Caco-2 (cell line): ENCODE results near the gene MROH8. TPM values are rescaled to one million over a fixed set of nuclear protein-coding genes. Genes with fewer than 3 reads are reported as not detected.

Experiments used
- BruUV-seq: library from RNA; stranded (reverse); fragments of 400-500 nt; replicated peaks from 2 replicates; lab custom pipeline; 2021; lab: Mats Ljungman, UMichigan
- CTCF ChIA-PET: fragments of 300-600 bp; sonication (Branson Sonifier 250); formaldehyde crosslinking; loops from one replicate; lab custom pipeline; 2022; ENCODE audit warnings: antibody characterized with exemption; lab: Charles Lee
- POLR2A ChIA-PET: fragments of 300-600 bp; sonication (Branson Sonifier 250); formaldehyde crosslinking; loops from one replicate; lab custom pipeline; 2022; ENCODE audit warnings: antibody characterized with exemption; lab: Charles Lee
- DNase-seq, 2 experiments: peaks; one replicate each; pipeline versions ENCODE4 v3.0.0 to v3.0.0-alpha.2; 2020 to 2022
- H3K27me3 ChIP-seq: replicated peaks from 2 replicates; pipeline ENCODE4 v1.6.0; 2011; ENCODE audit warnings: low read length; ENCODE audit not compliant: control insufficient read depth, insufficient read depth
- H3K36me3 ChIP-seq: 2 replicates; pipeline ENCODE4 v1.5.1; 2011; ENCODE audit warnings: low read length; ENCODE audit not compliant: control insufficient read depth, insufficient read depth
- H3K4me1 ChIP-seq: fragments of 250-450 bp; sonication (Bioruptor Pico); 2 replicates; pipeline ENCODE4 v1.5.1; 2020; ENCODE audit warnings: mild to moderate bottlenecking
- H3K4me3 ChIP-seq: 2 replicates; pipeline ENCODE4 v1.5.1; 2011; ENCODE audit warnings: low read depth, mild to moderate bottlenecking, control low read depth, low read length
- H3K9me3 ChIP-seq: fragments of 250-450 bp; sonication (Bioruptor Pico); 2 replicates; pipeline ENCODE4 v1.5.1; 2020; ENCODE audit warnings: mild to moderate bottlenecking, moderate library complexity
- H3K27ac Mint-ChIP-seq: one replicate; pipeline ENCODE4 v1.8.0; 2022; ENCODE audit warnings: mixed read lengths; ENCODE audit not compliant: unreplicated experiment
- H3K27me3 Mint-ChIP-seq: one replicate; pipeline ENCODE4 v1.8.0; 2022; ENCODE audit warnings: mixed read lengths; ENCODE audit not compliant: insufficient read depth, unreplicated experiment
- H3K36me3 Mint-ChIP-seq: one replicate; pipeline ENCODE4 v1.8.0; 2022; ENCODE audit warnings: mild to moderate bottlenecking, mixed read lengths; ENCODE audit not compliant: insufficient read depth, unreplicated experiment
- H3K4me1 Mint-ChIP-seq: one replicate; pipeline ENCODE4 v1.8.0; 2022; ENCODE audit warnings: low read depth, mixed read lengths; ENCODE audit not compliant: unreplicated experiment
- H3K4me3 Mint-ChIP-seq: one replicate; pipeline ENCODE4 v1.8.0; 2022; ENCODE audit warnings: mild to moderate bottlenecking, moderate library complexity, mixed read lengths; ENCODE audit not compliant: unreplicated experiment
- H3K9me3 Mint-ChIP-seq: one replicate; pipeline ENCODE4 v1.8.0; 2022; ENCODE audit warnings: mixed read lengths; ENCODE audit not compliant: unreplicated experiment
- intact Hi-C: fragments of 100-400 bp; cut with micrococcal nuclease; formaldehyde crosslinking; loops from one replicate; pipeline ENCODE4 v1.10.0; 2022; ENCODE audit not compliant: unreplicated experiment
- total RNA-seq: library from RNA; stranded (reverse); gene quantifications from 2 replicates; pipeline ENCODE4 v1.2.3, GENCODE V29; 2022
- TF ChIP-seq, protein P1 (sequence below), 2 experiments: fragments of 200-600 bp in 1 of 2; IDR thresholded peaks; 1 replicate in 1 of 2; 2 replicates in 1 of 2; pipeline versions ENCODE4 v1.5.1 to v1.8.0; 2011 to 2022; ENCODE audit warnings: antibody characterized with exemption in 1 of 2, control low read depth in 1 of 2, inconsistent platforms in 1 of 2, low read depth in 1 of 2, low read length in 1 of 2, mild to moderate bottlenecking in 1 of 2, moderate library complexity in 1 of 2; ENCODE audit not compliant: insufficient read depth in 1 of 2, severe bottlenecking in 1 of 2, unreplicated experiment in 1 of 2

The MROH8 gene
- total RNA-seq, 1 experiment from 2014 or later, result 2.6 TPM

DNA sequence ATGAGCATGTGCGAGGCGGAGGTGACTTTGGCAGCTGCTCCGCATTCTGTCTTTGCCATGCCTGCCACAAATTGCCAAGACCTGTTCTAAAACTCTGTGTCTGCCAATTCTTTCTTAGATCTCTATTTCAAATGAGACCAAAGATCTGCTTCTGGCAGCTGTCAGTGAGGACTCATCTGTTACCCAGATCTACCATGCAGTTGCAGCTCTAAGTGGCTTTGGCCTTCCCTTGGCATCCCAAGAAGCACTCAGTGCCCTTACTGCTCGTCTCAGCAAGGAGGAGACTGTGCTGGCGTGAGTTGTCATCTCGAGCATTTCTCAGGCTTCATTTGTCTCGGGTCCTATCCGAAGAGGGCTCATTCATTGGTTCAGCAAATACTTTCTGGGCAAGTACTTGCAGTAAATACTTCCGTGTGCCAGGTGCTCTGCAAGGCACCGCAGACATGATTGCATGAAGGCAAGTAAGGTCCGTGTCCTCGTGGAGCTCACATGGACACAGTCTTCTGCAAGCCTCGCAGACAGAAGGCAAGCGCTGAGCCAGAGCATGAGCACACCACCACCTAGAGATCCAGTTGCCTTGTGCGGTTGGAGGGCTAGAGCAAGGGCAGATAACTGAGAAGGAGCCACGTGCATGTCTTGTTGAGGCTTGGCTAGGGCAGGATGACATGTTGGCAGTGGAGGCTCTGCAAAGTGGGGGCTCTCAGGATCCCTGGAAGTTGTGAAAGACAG is 19.7 kb upstream of the MROH8 start:
- no peaks in the 10 kb centered on the region for H3K9me3 ChIP-seq
- H3K4me3 Mint-ChIP-seq, result no peak overlapping the region
- intact Hi-C loops, result no loop called here
- peaks cover 26% of the 10 kb centered on the region for H3K4me1 Mint-ChIP-seq
- POLR2A ChIA-PET, result no interaction called here
- H3K36me3 Mint-ChIP-seq, result peaks cover 96% of the 10 kb centered on the region
- TF ChIP-seq, protein P1, sequence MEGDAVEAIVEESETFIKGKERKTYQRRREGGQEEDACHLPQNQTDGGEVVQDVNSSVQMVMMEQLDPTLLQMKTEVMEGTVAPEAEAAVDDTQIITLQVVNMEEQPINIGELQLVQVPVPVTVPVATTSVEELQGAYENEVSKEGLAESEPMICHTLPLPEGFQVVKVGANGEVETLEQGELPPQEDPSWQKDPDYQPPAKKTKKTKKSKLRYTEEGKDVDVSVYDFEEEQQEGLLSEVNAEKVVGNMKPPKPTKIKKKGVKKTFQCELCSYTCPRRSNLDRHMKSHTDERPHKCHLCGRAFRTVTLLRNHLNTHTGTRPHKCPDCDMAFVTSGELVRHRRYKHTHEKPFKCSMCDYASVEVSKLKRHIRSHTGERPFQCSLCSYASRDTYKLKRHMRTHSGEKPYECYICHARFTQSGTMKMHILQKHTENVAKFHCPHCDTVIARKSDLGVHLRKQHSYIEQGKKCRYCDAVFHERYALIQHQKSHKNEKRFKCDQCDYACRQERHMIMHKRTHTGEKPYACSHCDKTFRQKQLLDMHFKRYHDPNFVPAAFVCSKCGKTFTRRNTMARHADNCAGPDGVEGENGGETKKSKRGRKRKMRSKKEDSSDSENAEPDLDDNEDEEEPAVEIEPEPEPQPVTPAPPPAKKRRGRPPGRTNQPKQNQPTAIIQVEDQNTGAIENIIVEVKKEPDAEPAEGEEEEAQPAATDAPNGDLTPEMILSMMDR (IDR thresholded peaks at IDR 0.05; ENCODE audit: insufficient read depth in 1 of 2, low read depth in 1 of 2, low read length in 1 of 2, severe bottlenecking in 1 of 2, unreplicated experiment in 1 of 2), result no peak
- DNase-seq, result no peak
- H3K27ac Mint-ChIP-seq, result no peak overlapping the region
- no peaks in the 10 kb centered on the region for H3K27me3 ChIP-seq
- H3K27me3 Mint-ChIP-seq, result no peaks in the 10 kb centered on the region
- peaks cover 9% of the 10 kb centered on the region for H3K4me1 ChIP-seq
- peaks cover 14% of the 10 kb centered on the region for H3K36me3 ChIP-seq
- no peaks in the 10 kb centered on the region for H3K9me3 Mint-ChIP-seq
- no peak overlapping the region for H3K4me3 ChIP-seq
- CTCF ChIA-PET, result no interaction called here
- no TSS peak for BruUV-seq

DNA sequence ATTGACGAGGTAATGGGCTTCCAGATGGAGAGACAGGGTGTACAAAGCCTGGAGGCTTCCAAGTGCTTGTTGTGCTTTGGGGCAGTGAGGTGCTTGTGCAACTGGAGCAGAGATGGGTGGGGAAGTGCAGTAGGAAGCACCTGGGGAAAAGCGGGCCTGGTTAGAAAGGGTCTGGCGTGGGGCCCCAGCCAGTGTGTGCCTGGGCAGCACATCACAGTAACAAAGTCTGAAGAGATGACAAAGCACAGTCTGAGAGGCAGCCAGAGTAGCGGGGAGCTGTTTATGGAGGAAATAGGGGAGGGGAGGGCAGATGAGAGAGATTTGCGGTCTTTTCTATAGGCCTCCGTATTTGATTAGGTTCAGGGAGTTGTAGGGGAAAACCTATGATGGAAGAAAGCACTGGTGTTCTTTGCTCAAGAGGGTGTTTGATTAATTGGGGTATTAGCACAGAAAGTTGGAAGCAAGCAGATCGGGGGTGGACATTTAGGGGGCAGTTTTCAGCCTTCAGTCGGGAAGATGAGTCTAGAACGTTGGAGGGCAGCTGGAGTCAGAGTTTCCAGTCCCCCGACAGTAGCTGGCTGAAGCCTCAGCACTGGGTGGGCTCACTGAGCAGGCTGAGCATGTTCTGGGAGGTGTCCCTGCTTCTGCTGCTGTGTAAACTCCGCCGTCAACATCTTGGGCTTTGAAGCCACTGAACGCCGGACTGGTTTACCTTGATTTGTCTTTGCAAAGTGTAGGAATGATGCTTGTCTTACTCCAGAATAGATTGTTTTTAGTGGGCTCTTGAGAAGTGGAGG is 15.5 kb upstream of the MROH8 start:
- intact Hi-C loops, result loop anchor here (1.0 kb wide), 1 partner anchor 339 kb away; no protein-coding TSS in a partner anchor
- BruUV-seq, result no TSS peak
- Mint-ChIP-seq H3K36me3 (peaks cover 88% of the 10 kb centered on the region), H3K27me3 (no peaks in the 10 kb centered on the region), H3K4me3 (no peak overlapping the region), H3K27ac (peak overlapping the region; percentile 17), H3K4me1 (peaks cover 38% of the 10 kb centered on the region), H3K9me3 (no peaks in the 10 kb centered on the region)
- TF ChIP-seq, protein P1 (IDR thresholded peaks at IDR 0.05; ENCODE audit: insufficient read depth in 1 of 2, low read depth in 1 of 2, low read length in 1 of 2, severe bottlenecking in 1 of 2, unreplicated experiment in 1 of 2), result no peak
- no peak overlapping the region for H3K4me3 ChIP-seq
- no peaks in the 10 kb centered on the region for H3K27me3 ChIP-seq
- no peaks in the 10 kb centered on the region for H3K4me1 ChIP-seq
- DNase-seq, result peak in 1 of 2 experiments; percentile 42
- H3K9me3 ChIP-seq, result no peaks in the 10 kb centered on the region
- POLR2A ChIA-PET, result interaction anchor here (1.6 kb wide), 1 partner anchor 16 kb away, joined by 10 read pairs; the partner anchor contains the start of genes MROH8 and RPN2
- H3K36me3 ChIP-seq, result peaks cover 8% of the 10 kb centered on the region
- CTCF ChIA-PET, result interaction anchor here (0.6 to 2.6 kb wide), 19 partner anchors 9 to 348 kb away, joined by 3 to 25 read pairs (median 3); partner anchors contain the start of genes MROH8, RBL1 and RPN2

GRCh38 chr20:37193821-37194220 is 14.5 kb upstream of the MROH8 start:
- TF ChIP-seq, protein P1 (IDR thresholded peaks at IDR 0.05; ENCODE audit: insufficient read depth in 1 of 2, low read depth in 1 of 2, low read length in 1 of 2, severe bottlenecking in 1 of 2, unreplicated experiment in 1 of 2), result no peak
- Mint-ChIP-seq H3K9me3 (no peaks in the 10 kb centered on the region), H3K36me3 (peaks cover 88% of the 10 kb centered on the region), H3K27me3 (no peaks in the 10 kb centered on the region), H3K4me3 (no peak overlapping the region), H3K27ac (peak overlapping the region; percentile 9), H3K4me1 (peaks cover 38% of the 10 kb centered on the region)
- ChIA-PET CTCF (interaction anchor here (0.9 to 2.6 kb wide), 2 partner anchors 15 to 340 kb away, joined by 3 to 11 read pairs; no protein-coding TSS in a partner anchor), POLR2A (no interaction called here)
- no peaks in the 10 kb centered on the region for H3K9me3 ChIP-seq
- no TSS peak for BruUV-seq
- H3K4me1 ChIP-seq, result no peaks in the 10 kb centered on the region
- H3K27me3 ChIP-seq, result no peaks in the 10 kb centered on the region
- peaks cover 7% of the 10 kb centered on the region for H3K36me3 ChIP-seq
- no peak for DNase-seq
- intact Hi-C loops, result no loop called here
- H3K4me3 ChIP-seq, result no peak overlapping the region
